ENCODE data around the gene NGRN.

The NGRN gene

GRCh38 chr15:90265271-90266060 is at the start of gene NGRN:
Gene NGRN, plus strand, starts transcription at chr15:90265672. Its CDS starts 41 bp downstream, at chr15:90265713.
- in situ Hi-C loops (cut with MboI; ENCODE audit: low sequenced_read_pairs, unreplicated experiment): no loop called here
- DNase-seq (ENCODE audit: low spot score): peak; percentile 91
- TF ChIP-seq CTCF (IDR thresholded peaks at IDR 0.05; ENCODE audit: borderline replicate concordance, control extremely low read depth, extremely low read depth, insufficient read depth, missing control alignments): no peak

- TF ChIP-seq CTCF (IDR thresholded peaks at IDR 0.05; ENCODE audit: borderline replicate concordance, control extremely low read depth, extremely low read depth, insufficient read depth, missing control alignments): no peak
- in situ Hi-C loops (cut with MboI; ENCODE audit: low sequenced_read_pairs, unreplicated experiment): loop anchor here (5.0 kb wide), 1 partner anchor 66 kb away; no protein-coding TSS in a partner anchor
- no peak for DNase-seq (ENCODE audit: low spot score)
Measured at GRCh38 chr15:90217671-90218394, 47.6 kb upstream of the NGRN start.

- DNase-seq (ENCODE audit: low spot score): peak; percentile 78
- in situ Hi-C loops (cut with MboI; ENCODE audit: low sequenced_read_pairs, unreplicated experiment): loop anchor here (5.0 kb wide), 1 partner anchor 67 kb away; no protein-coding TSS in a partner anchor
- TF ChIP-seq CTCF (IDR thresholded peaks at IDR 0.05; ENCODE audit: borderline replicate concordance, control extremely low read depth, extremely low read depth, insufficient read depth, missing control alignments): peak; percentile 65
Measured at GRCh38 chr15:90219421-90220141, 45.9 kb upstream of the NGRN start.

- in situ Hi-C loops (cut with MboI; ENCODE audit: low sequenced_read_pairs, unreplicated experiment): no loop called here
- peak; percentile 82 for DNase-seq (ENCODE audit: low spot score)
- TF ChIP-seq CTCF (IDR thresholded peaks at IDR 0.05; ENCODE audit: borderline replicate concordance, control extremely low read depth, extremely low read depth, insufficient read depth, missing control alignments): peak; percentile 74
Measured at GRCh38 chr15:90221246-90221900, 44.1 kb upstream of the NGRN start.

GRCh38 chr15:90222547-90222946 is 42.9 kb upstream of the NGRN start:
- in situ Hi-C loops (cut with MboI; ENCODE audit: low sequenced_read_pairs, unreplicated experiment): no loop called here
- no peak for DNase-seq (ENCODE audit: low spot score)
- no peak for TF ChIP-seq CTCF (IDR thresholded peaks at IDR 0.05; ENCODE audit: borderline replicate concordance, control extremely low read depth, extremely low read depth, insufficient read depth, missing control alignments)

All from GM13976 (cell line).